Ramos (cell line): ENCODE results near the gene SAMD1.

Experiments used
- in situ Hi-C: fragments of 300-500 bp; cut with MboI; formaldehyde crosslinking; loops from one replicate; pipeline ENCODE4 v1.14.3; 2022; ENCODE audit warnings: low sequenced_read_pairs; ENCODE audit not compliant: unreplicated experiment

SAMD1 gene

DNA sequence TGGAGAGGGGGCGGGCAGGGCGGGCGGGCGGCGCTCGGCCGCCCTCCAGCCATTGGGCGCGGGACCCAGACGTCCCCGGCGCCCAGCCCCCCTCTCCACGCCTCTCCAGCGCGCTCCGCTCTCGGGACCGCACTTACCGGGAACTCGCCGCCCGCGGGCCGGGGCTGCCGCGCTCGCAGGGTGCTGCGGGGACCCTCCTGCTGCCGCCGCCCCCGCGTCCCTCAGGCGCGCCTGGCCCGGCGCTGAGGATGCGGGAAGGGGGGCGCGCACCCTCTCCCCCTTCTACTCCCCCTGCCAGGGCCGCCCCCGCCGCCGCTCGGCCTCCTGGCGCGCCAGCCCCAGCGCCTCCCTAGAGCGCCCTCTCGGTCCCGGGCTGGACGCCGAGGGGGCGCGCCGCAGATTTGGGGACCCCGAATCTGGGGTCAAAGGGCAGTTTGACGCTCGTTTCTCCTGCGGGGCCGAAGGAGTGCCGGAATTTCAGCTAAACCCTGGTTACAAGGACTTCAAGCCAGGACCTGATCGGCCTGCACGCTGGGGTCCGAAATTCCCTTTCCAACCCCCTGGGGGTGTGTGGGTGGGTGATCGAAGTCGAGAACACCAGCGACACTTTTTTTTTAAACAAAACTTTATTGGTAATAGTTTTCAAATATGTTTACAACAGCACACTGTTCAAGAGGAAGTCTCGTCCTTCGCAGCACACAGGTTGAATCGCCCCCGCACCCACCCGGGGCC, 696 bp upstream of the SAMD1 start:
- in situ Hi-C loops = no loop called here

DNA sequence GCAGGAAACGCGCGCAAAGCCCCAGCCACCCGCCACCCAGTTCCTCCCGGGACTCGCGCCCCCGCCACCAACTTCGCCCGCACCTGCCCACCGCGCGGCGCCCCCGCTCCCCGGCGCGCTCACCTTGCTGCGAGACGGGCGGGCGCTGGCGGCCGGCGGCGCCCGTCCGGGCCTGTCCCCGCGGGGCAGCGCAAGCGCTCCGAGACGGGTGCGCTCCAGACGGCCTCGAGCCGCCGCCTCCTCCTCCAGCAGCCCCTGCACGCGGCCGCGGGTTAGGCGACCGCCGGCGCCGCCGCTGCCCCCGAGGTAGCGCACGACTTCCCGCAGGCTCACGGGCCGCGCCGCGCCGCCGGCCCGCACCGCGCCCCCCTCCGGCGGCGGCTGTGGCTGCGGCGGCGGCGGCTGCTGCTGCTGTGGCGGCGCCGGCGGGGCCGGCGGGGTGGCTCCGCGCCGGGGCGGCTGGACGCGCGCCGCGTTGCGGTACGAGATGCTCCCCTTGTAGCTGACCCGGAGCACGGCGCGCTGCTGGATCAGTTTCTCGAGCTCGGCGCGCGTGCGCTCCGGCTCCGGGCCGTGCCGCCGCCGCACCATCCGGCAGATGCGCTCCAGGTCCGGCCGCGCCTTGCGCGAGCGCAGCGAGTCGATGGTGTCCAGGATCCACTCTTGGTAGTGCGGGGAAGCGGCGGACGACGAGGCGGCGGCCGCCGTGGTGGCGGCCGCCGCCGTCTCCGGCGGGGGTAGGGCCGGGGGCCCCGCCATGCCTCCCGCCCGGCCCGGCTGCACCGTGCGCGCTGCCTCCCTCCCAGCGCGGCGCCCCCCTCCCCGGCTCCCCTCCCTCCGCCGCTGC, 666 bp downstream of the SAMD1 start:
- in situ Hi-C loops = no loop called here

DNA sequence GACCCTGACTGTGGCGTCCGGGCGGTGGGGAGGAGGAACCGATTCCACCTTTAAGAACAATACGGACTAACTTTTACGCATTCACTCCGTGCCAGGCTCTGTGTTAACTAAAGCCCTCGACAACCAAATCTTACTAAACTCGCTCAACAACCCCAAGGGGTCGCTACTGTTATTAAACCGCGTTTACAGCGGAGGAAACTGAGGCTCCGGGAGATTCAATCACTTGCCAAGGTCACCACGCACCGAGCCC, 1.2 kb downstream of the SAMD1 start:
- in situ Hi-C loops = no loop called here

DNA sequence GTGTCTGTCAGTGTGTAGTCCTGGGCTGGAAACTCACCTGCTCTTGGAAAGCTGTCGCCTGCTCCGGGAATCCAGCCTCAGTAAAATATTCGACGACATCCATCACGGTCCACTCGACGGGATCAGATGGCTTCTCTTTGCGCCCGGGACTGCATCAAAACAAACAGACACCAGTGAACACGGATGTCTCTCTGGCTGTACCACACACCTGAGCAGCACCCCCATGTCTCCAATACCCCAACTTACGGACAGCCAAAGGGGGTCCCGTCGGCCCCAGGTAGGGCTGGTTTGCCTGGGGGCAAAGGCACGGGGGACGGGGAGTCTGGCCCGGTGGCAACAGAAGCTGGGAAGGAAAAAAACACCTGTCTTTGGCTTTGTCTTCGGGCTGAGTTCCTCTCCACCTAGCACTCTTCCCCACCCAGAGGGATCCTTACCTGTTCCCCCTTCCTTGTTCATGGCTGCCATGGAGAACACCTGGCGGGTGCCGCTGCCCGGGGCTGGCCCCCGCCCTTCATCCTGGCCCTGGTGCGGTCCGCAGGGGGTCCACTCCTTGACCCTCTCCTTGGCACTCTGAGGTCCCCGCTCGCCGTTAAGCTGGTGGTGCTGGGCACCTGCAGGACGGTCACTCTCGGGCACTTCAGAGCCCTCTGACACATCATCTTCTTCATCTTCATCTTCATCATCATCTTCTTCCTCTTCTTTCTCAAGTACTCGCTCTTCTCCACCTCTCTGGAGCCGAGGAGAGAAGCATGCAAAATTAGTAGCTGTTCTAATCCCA, 1.7 kb downstream of the SAMD1 start:
- in situ Hi-C loops = no loop called here

DNA sequence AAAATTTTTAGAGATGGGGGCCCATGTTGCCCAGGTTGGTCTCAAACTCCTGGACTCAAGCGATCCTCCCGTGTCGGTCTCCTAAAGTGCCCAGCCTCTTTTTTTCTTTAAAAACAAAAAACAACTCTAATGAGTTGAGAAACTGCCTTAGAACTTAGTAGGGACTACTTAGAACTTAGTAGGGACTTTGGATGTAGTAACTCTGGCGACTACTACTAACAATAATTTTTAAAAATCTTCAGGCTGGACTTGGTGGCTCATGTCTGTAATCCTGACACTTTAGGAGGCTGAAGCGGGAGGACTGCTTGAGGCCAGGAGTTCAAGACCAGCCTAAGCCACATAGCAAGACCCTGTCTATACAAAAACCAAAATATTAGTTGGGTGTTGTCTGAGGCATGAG, 4.5 kb downstream of the SAMD1 start:
- in situ Hi-C loops = no loop called here

DNA sequence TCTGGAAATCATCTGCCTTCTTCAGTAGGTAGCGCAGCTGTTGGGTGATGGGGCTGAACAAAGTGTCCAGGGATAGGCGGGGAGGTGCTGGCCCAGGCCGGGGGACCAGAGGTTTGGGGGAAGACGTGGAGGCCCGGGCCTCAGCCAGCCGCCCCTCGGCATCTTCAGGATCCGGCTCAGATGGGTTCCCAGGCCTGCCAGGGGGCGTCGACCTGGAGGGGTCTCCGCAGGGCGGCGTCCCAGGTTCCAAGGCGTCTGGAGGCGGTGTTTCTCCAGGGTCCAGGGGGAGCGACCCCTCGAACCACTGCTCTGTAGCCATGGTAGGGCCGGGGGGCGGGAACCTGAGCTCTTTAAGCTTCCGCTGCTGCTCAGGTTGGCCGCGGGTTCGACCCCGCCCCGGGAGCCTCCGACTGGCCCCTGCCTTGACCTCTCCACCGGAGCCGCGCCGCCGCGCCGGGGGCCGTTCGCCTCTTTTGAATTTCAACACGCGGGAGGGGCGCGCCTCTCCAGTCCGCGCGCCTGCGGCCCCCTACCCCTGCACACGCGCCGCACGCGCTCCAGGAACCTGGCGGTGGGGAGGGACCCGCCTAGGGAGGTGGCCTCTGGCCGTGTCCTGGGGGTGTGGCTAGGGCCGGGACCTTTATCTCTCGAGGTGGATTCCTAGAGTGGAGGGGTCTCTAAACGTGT, 5.1 kb downstream of the SAMD1 start, which contains the start of gene C19orf67:
C19orf67 (minus strand) TSS at position 475 of the 687 bp plus-strand sequence; CDS start at position 319, 156 bp downstream.
- in situ Hi-C loops = no loop called here

DNA sequence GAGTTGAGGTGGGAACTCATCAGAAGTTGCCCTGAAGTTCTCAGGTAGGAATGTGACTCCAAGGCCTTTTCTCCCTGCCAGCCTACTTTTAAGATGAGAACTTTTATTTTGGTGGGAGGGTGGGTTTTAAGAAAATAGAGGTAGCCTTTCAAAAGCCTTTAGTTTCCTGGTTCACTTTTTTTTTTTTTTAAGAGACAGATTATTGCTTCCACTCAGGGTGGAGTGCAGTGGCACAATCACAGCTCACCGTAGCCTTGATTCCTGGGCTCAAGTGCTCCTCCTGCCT, 7.9 kb downstream of the SAMD1 start:
- in situ Hi-C loops = no loop called here

DNA sequence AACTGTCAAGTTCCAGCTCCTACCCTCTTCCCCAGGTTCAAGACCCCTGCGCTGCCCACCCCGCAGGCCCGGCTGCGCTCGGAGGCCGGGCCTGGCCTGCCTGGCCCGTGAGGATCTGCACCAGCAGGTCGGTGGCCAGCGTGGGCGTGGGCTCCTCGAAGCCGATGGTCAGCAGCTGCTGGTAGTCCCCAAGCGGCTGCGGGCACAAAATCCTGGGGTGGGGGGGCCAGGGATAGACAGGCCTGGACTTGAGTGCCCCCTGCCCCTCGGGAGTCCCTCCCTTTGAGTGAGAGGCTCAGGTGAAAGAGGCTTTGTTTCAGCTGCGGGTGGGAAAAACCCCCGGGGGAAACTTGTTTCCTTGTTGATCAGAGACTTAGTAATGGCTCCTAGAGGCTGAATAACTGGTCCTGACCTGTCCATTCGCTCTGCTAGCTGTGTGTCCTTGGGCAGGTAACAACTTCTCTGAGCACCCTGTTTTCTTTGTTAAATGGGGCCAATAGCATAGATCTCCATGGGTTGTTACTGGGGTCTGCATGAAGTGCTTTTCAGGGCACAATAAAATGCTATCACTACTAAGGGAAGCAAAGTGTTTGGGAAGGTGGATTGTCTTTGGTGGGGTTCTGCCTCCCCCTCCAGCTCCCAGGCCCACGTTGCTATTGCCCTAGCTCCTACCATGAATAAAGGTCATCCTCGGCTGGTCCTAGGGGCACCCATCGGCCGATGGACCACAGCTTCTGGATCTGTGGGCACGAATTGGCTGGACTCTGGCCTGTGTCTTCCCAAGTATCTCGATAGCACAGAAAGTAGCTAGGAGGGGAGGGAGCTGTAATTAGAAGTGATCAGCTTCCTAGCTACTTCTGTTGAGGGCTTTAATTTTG, 8.5 kb downstream of the SAMD1 start:
- in situ Hi-C loops = no loop called here

DNA sequence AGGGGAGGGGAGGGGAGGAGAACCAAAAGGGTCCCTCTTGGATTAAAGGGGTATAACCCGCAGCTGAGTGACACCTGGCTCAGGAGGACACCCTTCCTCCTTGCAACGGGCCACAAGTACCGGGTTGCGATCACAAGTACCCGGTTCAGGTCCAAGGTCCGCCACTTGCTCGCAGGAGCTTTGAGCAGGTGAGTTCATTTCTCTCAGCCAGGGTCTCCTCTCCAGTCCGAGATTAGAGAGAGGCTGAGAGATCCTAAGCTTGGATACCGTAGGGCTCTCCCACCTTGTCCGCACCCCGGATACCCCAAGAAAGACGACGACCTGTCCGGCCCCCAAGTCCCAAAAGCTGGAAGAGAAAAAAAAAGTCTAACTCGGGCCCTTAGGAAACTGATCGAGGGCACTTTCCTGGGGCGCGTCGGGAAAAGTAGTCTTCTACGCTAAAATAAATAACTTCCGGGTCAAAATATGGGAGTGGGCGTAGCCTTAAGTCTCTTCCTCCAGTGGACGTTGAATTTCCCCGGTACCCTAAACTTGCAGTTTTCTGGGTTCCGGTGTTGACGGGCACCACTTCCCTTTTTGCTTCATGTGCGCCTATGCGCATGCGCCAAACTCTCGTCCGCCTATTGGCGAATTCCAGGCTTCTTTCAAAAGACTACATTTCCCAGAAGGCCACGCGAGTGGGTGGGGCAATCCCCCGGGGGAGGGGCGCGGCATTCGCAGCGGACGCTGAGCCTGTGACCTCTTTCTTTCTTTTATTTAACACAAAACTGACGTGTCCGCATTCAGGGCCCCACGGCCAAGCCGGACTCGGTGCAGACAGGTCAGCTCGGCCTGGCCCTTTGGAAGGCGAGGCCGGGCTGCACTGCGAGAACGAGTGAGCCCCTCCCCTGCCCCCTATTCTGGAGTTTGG, 9.4 kb downstream of the SAMD1 start:
- in situ Hi-C loops = no loop called here

DNA sequence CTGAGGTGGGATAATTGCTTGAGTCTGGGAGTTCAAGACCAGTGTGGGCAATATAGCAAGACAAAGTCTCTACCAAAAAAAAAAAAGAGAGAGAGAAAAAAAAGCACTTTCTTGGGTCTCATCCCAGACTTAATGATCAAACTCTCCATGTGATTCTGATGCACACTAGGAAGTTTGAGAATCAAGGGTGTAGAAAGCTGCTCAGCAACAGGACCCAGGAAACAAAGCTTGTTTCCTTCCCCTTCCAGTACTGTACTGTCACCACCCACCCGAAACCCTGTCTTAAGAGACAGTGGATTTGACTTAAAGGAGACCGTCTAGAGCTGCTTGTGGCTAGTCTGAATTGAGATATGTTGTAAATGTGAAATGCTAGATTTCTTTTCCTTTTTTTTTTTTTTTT, 12.1 kb downstream of the SAMD1 start:
- in situ Hi-C loops = loop anchor here (10.0 kb wide), 1 partner anchor 804 kb away; no protein-coding TSS in a partner anchor

DNA sequence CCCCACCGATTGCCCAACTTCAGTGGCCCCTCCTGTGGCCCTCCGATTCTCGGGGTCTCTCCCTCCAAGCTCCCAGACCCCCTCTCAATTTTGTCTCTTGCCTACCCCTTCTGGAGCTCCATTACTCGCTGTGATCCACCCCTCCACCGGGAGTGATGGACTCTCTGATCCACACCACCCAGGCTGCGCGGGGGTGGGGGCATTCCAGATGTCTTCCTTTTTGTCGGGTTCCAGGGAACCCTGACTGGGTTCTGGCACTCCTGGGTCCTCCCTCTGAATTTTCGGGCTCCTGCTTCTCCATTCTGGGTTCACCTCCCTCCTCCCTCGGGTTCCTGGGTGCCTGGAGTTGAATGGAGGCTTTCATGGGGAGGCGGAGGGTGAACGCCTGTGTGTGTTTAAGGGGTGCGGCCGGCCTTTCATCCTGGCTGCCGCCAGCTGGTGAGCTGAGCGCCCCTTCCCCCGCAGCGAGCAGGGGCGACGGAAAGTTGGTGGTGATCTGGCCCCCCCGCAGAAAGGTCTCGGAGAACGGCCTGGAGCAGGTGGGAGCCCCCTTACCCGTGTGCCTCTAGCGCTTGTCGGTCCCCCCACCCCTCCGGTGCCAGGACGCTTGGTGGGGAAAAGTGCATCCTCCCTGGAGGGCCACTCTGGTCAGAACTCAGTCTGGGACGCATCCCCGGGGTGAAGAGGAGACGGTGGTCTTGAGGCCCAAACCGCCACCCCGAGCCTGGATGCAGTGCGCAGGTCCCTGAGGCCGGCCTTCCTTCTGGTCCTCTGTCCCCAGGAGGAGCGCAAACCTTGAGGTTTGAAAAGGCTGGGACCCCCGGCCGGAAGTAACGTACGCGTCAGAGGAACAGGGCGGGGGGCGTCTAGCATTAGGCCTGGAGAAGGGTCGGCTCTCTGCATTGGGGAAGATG, 16.4 kb downstream of the SAMD1 start:
- in situ Hi-C loops = loop anchor here (5.0 to 25.0 kb wide), 3 partner anchors 192 to 799 kb away; no protein-coding TSS in a partner anchor

DNA sequence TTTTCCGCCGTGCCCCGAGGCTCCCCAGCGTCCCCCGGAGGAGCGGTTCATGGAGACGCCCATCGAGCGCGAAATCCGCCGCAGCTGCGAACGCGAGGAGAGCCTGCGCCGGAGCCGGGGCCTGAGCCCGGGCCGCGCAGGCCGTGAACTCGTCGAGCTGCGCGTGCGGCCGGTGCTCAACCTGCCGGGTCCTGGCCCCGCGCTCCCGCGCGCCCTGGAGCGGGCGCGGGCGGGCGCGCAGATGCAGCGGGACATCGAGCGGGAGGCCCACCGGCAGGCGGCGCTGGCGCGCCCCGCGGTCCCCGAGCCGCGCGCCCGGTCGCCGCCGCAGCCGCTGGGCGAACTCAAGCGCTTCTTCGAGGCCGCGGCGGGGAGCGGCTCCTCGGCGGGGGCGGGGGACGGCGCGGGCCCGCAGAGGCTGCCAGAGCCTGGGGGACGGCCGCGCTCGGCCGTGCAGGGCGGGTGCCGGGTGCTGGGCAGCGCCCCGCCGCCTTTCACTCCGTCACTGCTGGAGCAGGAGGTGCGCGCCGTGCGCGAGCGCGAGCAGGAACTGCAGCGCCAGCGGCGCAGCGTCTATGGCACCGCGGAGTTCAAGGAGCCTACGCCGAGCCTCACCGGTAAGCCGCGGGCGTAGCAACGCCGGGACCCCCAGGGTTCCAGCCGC, 17.2 kb downstream of the SAMD1 start:
- in situ Hi-C loops = loop anchor here (5.0 to 25.0 kb wide), 3 partner anchors 191 to 799 kb away; no protein-coding TSS in a partner anchor

DNA sequence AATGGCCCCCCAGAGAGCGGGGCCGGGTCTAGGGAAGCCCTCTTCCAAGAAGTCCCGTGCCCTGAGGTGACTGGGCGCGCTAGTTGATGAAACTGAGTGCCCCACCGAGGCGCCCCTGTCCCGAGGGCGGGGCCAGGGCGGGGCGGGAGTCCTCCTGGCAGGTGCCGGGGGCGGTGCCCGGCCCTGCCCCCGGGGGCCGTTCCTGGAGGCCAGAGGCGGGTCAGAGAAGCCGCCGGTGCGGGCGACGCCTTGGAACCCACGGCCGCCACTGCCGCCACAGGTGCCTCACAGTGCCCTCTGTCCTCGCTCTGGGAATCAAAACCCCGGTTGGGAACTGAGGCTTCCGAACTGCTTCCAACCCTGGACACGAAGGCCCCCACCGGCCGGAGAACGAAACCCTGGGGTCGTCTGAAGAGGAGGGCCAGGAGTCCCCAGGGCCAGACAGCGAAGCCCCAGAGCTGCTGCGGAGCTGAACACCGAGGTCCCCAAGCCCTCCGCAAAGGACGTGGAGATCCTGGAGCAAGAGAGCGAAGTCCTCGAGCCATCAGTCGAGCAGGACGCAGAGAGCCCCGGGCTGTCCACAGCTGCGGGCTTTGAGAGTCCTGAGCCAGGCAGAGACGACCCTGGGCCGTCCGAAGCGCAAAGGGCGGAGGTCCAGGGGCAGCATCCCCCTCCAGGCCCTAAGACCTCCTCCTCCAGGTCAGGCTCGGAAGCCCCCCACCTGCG, 17.9 kb downstream of the SAMD1 start, which contains the start of gene MISP3:
MISP3 (plus strand) TSS at position 252 of the 726 bp plus-strand sequence. CDS start 524 bp downstream, outside the sequence.
- in situ Hi-C loops = loop anchor here (5.0 to 25.0 kb wide), 3 partner anchors 190 to 798 kb away; no protein-coding TSS in a partner anchor

DNA sequence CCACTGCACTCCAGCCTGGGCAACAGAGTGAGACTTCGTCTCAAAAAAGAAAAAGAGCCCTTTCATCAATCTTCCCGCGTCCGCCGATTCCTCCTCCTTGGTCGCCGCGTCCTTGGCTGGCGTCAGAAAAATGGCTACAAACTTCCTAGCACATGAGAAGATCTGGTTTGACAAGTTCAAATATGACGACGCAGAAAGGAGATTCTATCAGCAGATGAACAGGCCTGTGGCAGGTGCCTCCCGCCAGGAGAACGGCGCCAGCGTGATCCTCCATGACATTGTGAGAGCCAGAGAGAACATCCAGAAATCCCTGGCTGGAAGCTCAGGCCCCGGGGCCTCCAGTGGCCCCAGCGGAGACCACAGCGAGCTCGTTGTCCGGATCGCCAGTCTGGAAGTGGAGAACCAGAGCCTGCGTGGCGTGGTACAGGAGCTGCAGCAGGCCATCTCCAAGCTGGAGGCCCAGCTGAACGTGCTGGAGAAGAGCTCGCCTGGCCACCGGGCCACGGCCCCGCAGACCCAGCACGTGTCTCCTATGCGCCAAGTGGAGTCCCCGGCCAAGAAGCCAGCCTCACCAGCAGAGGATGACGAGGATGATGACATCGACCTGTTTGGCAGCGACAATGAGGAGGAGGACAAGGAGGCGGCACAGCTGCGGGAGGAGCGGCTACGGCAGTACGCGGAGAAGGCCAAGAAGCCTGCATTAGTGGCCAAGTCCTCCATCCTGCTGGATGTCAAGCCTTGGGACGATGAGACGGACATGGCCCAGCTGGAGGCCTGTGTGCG, 20.1 kb downstream of the SAMD1 start:
- in situ Hi-C loops = loop anchor here (5.0 to 25.0 kb wide), 3 partner anchors 188 to 796 kb away; no protein-coding TSS in a partner anchor

DNA sequence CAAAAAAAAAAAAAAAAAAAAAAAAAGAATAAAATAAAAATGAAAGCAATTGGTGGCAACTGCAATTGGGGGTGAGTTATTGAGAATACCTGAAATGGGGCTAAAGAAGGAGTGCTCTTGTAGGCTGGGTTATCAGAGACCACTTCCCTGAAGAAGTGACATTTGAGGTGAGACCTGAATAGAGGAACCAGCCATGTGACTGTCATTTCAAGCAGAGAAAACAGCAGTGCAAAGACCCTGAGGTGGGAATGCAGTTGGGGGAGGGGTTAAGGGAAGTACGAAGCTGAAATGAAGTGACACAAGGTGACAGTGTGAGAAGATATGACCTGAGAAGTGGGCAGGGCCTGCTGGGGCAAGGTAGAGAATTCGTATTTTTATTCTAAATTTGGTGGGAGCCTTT, 24.4 kb downstream of the SAMD1 start:
- in situ Hi-C loops = loop anchor here (25.0 kb wide), 1 partner anchor 454 kb away; no protein-coding TSS in a partner anchor
